K562 (cell line): ENCODE results near the gene LY6G5B. TPM values are rescaled to one million over a fixed set of nuclear protein-coding genes. Genes with fewer than 3 reads are reported as not detected.
A peak's percentile ranks its signal among the peaks of the same experiment; 100 is the strongest.

Experiments used
- ATAC-seq: fragments of 200-7000 bp; cut with Tn5 transposase; 3 replicates; pipeline ENCODE4 v1.9.1; 2020; ENCODE audit warnings: moderate library complexity
- BruUV-seq: library from RNA; stranded (reverse); fragments of 400-500 nt; replicated peaks from 2 replicates; lab custom pipeline; 2021; lab: Mats Ljungman, UMichigan
- CTCF ChIA-PET: fragments of 300-600 bp; formaldehyde crosslinking; extraction: SDS; loops from one replicate; lab custom pipeline; 2021; ENCODE audit warnings: low intra/inter-chr PET ratio; lab: Yijun Ruan, JAX
- POLR2A ChIA-PET: fragments of 300-600, 350-650 bp; sonication (Branson Sonifier 250); formaldehyde crosslinking; extraction: SDS; loops from one replicate; lab custom pipeline; 2021; ENCODE audit warnings: antibody characterized with exemption, inconsistent platforms; lab: Yijun Ruan, JAX
- DNase-seq, 4 experiments: peaks; one replicate each; pipeline versions ENCODE4 v3.0.0 to v3.0.0-alpha.2; 2011 to 2018; ENCODE audit warnings: low spot score in 3 of 4, mixed read lengths in 3 of 4; ENCODE audit errors: extremely low read depth in 1 of 4
- FAIRE-seq: peaks from 2 replicates; lab custom pipeline; 2011; peaks lifted over from hg19 to GRCh38; lab: Jason Lieb, UNC
- H2AFZ ChIP-seq: 2 replicates; pipeline ENCODE4 v1.6.0; 2011; ENCODE audit warnings: low read depth, low read length, control low read depth, inconsistent platforms
- H3K27ac ChIP-seq: fragments of 200-600 bp; 3 replicates; pipeline ENCODE4 v1.8.0; 2011; ENCODE audit warnings: low read depth, mild to moderate bottlenecking, control low read depth, inconsistent platforms, low read length, moderate library complexity, mixed read lengths; ENCODE audit errors: extremely low read depth
- H3K27me3 ChIP-seq, 2 experiments: fragments of 300-600 bp in 1 of 2; 2 replicates in 1 of 2; 3 replicates in 1 of 2; pipeline versions ENCODE4 v1.6.0 to v1.8.0; 2011; ENCODE audit warnings: inconsistent platforms in 2 of 2, low read length in 2 of 2, mild to moderate bottlenecking in 1 of 2, mixed read lengths in 1 of 2, moderate library complexity in 1 of 2; ENCODE audit not compliant: control insufficient read depth in 2 of 2, insufficient read depth in 2 of 2
- H3K36me3 ChIP-seq: fragments of 300-600 bp; 3 replicates; pipeline ENCODE4 v1.8.0; 2011; ENCODE audit warnings: mild to moderate bottlenecking, low read length, inconsistent platforms; ENCODE audit not compliant: control insufficient read depth, insufficient read depth
- H3K4me1 ChIP-seq, 2 experiments: fragments of 200-600 bp in 1 of 2; replicated peaks in 1 of 2; 2 replicates in 1 of 2; 3 replicates in 1 of 2; pipeline versions ENCODE4 v1.5.1 to v1.8.0; 2011; ENCODE audit warnings: inconsistent platforms in 2 of 2, low read length in 2 of 2, mild to moderate bottlenecking in 1 of 2, mixed read lengths in 1 of 2, moderate library complexity in 1 of 2; ENCODE audit not compliant: control insufficient read depth in 2 of 2, insufficient read depth in 2 of 2
- H3K4me2 ChIP-seq: 2 replicates; pipeline ENCODE4 v1.6.1; 2011; ENCODE audit warnings: low read length, control low read depth, inconsistent platforms, mixed read lengths; ENCODE audit not compliant: insufficient read depth
- H3K4me3 ChIP-seq: fragments of 200-600 bp; sonication (generic), shearing (Covaris generic); 2 replicates; pipeline ENCODE4 v1.5.1; 2016; ENCODE audit warnings: control low read depth, inconsistent platforms
- H3K79me2 ChIP-seq: fragments of 200-600 bp; 3 replicates; pipeline ENCODE4 v1.8.0; 2011; ENCODE audit warnings: low read length, inconsistent platforms; ENCODE audit not compliant: control insufficient read depth, insufficient read depth
- H3K9ac ChIP-seq, 2 experiments: 2 replicates each; pipeline versions ENCODE4 v1.6.0 to v1.6.1; 2011; ENCODE audit warnings: low read depth in 2 of 2, low read length in 2 of 2, control low read depth in 1 of 2, inconsistent platforms in 1 of 2, mild to moderate bottlenecking in 1 of 2, mixed read lengths in 1 of 2; ENCODE audit not compliant: insufficient read depth in 1 of 2
- H3K9me1 ChIP-seq: one replicate; pipeline ENCODE4 v1.6.0; 2011; ENCODE audit warnings: inconsistent platforms, mild to moderate bottlenecking, low read length, moderate library complexity; ENCODE audit not compliant: control insufficient read depth, insufficient read depth
- H3K9me3 ChIP-seq: replicated peaks from 2 replicates; pipeline ENCODE4 v1.5.1; 2011; ENCODE audit warnings: low read depth, low read length, inconsistent platforms; ENCODE audit not compliant: control insufficient read depth, insufficient read depth
- H4K20me1 ChIP-seq: replicated peaks from 2 replicates; pipeline ENCODE4 v1.6.1; 2011; ENCODE audit warnings: low read length, inconsistent platforms, mixed read lengths; ENCODE audit not compliant: control insufficient read depth, insufficient read depth
- ATF3 ChIP-seq, 2 experiments: fragments of 450-650 bp in 1 of 2; sonication (generic) in 1 of 2; formaldehyde crosslinking in 1 of 2; IDR thresholded peaks in 1 of 2; conservative IDR thresholded peaks in 1 of 2; 2 replicates each; pipeline versions ENCODE4 v1.6.1 to v1.8.1; 2016 to 2023; ENCODE audit warnings: mild to moderate bottlenecking in 2 of 2, moderate library complexity in 2 of 2, inconsistent platforms in 1 of 2, missing genetic modification reagents in 1 of 2
- BRCA1 ChIP-seq, 2 experiments: fragments of 450-650 bp in 1 of 2; sonication (generic) in 1 of 2; formaldehyde crosslinking in 1 of 2; IDR thresholded peaks; 2 replicates each; pipeline versions ENCODE4 v1.5.0 to v1.6.1; 2017 to 2020; ENCODE audit warnings: mild to moderate bottlenecking in 1 of 2, missing genetic modification reagents in 1 of 2
- CEBPG ChIP-seq, 3 experiments: fragments of 200-800 bp in 1 of 3; sonication (Bioruptor generic) in 1 of 3; sonication (generic) in 1 of 3; formaldehyde crosslinking in 1 of 3; IDR thresholded peaks in 2 of 3; conservative IDR thresholded peaks in 1 of 3; 2 replicates each; pipeline versions ENCODE4 v1.6.1 to v1.8.0; 2016 to 2022; ENCODE audit warnings: missing compliant biosample characterization in 2 of 3, missing genetic modification characterization in 2 of 3, mild to moderate bottlenecking in 1 of 3, missing genetic modification reagents in 1 of 3
- CREBBP ChIP-seq: IDR thresholded peaks from one replicate; pipeline ENCODE4 v1.6.1; 2012; ENCODE audit warnings: low read depth, mild to moderate bottlenecking, control low read depth, inconsistent platforms, low read length
- CREM ChIP-seq: IDR thresholded peaks from 2 replicates; pipeline ENCODE4 v1.6.1; 2014; ENCODE audit warnings: antibody characterized with exemption, low read depth
- ERF ChIP-seq: fragments of 450-650 bp; formaldehyde crosslinking; IDR thresholded peaks from 2 replicates; pipeline ENCODE4 v1.4.0; 2020; ENCODE audit warnings: mild to moderate bottlenecking, mixed read lengths
- ESRRA ChIP-seq: fragments of 450-650 bp; IDR thresholded peaks from 2 replicates; pipeline ENCODE4 v1.6.1; 2014; ENCODE audit warnings: low read depth, mild to moderate bottlenecking, moderate library complexity, borderline replicate concordance
- FOXK1 ChIP-seq: sonication (generic); formaldehyde crosslinking; IDR thresholded peaks from 2 replicates; pipeline ENCODE4 v1.8.0; 2022; ENCODE audit warnings: missing genetic modification reagents, mild to moderate bottlenecking, borderline replicate concordance
- HES1 ChIP-seq: fragments of 450-650 bp; IDR thresholded peaks from 2 replicates; pipeline ENCODE4 v1.6.1; 2016; ENCODE audit warnings: low read depth, mild to moderate bottlenecking, moderate library complexity
- MBD2 ChIP-seq: sonication (generic); IDR thresholded peaks from 2 replicates; pipeline ENCODE4 v1.6.1; 2016; ENCODE audit warnings: low read depth, borderline replicate concordance
- NBN ChIP-seq: fragments of 450-650 bp; IDR thresholded peaks from 2 replicates; pipeline ENCODE4 v1.6.1; 2016; ENCODE audit warnings: low read depth, mild to moderate bottlenecking
- RBFOX2 ChIP-seq: fragments of 200-400 bp; formaldehyde crosslinking; IDR thresholded peaks from 2 replicates; pipeline ENCODE4 v1.6.1; 2017; ENCODE audit warnings: low read depth, mild to moderate bottlenecking, low read length, moderate library complexity
- RFX1 ChIP-seq: fragments of 450-650 bp; IDR thresholded peaks from 2 replicates; pipeline ENCODE4 v1.6.1; 2016; ENCODE audit warnings: mild to moderate bottlenecking, moderate library complexity
- SLC30A9 ChIP-seq: fragments of 250-450 bp; sonication (Bioruptor Pico); IDR thresholded peaks from 2 replicates; pipeline ENCODE4 v1.8.0; 2022; ENCODE audit warnings: mild to moderate bottlenecking, moderate library complexity
- STAG1 ChIP-seq: sonication (generic); formaldehyde crosslinking; IDR thresholded peaks from 2 replicates; pipeline ENCODE4 v1.5.0; 2020; ENCODE audit warnings: missing genetic modification reagents, borderline replicate concordance
- ZNF224 ChIP-seq: sonication (generic); formaldehyde crosslinking; IDR thresholded peaks from 2 replicates; pipeline ENCODE4 v1.8.0; 2022; ENCODE audit warnings: mild to moderate bottlenecking, missing genetic modification reagents
- WGBS: fragments of 100-300 bp; shearing (Covaris generic); methylation state at CpG from one replicate; pipeline ENCODE4 v1.1.6; 2016; ENCODE audit warnings: low coverage, mixed read lengths; ENCODE audit not compliant: insufficient coverage; ENCODE audit errors: missing lambda C conversion rate; 5-methylcytosine and 5-hydroxymethylcytosine counted together
- in situ Hi-C: fragments of 300-500 bp; cut with MboI; formaldehyde crosslinking; loops from 4 replicates; pipeline ENCODE4 v1.15.0; 2018; ENCODE audit warnings: inconsistent platforms, mixed read lengths
- intact Hi-C: fragments of 100-400 bp; cut with micrococcal nuclease; formaldehyde crosslinking; loops from 2 replicates; pipeline ENCODE4 v1.14.2; 2022
- polyA plus RNA-seq, 8 experiments: library from polyadenylated mRNA; depleted of rRNA in 4 of 8; stranded (reverse) in 5 of 8; unstranded in 3 of 8; fragments of >200 nt; fragmentation: Nextera tagmentation in 2 of 8; fragmentation: Illumina TruSeq in 1 of 8; extraction: Ambion mirVana in 2 of 8; extraction: Trizol in 1 of 8; gene quantifications; 2 replicates each; pipeline versions ENCODE4 v1.2.1 to v1.2.3, GENCODE V29; 2011 to 2014; ENCODE audit warnings: inconsistent platforms in 1 of 8, missing spikeins in 1 of 8
- total RNA-seq, 7 experiments: library from RNA; depleted of rRNA in 6 of 7; stranded (reverse); fragments of >200 nt in 6 of 7; fragmentation: Illumina TruSeq in 2 of 7; extraction: Trizol in 2 of 7; gene quantifications; 2 replicates each; pipeline versions ENCODE4 v1.2.1 to v1.2.3, GENCODE V29; 2011 to 2021; ENCODE audit warnings: low replicate concordance in 1 of 7
- TF ChIP-seq, protein P1 (sequence below), 3 experiments: fragments of 200-800 bp in 1 of 3; sonication (Bioruptor generic) in 1 of 3; sonication (generic) in 1 of 3; formaldehyde crosslinking in 1 of 3; IDR thresholded peaks; 2 replicates each; pipeline versions ENCODE4 v1.6.1 to v1.8.0; 2016 to 2022; ENCODE audit warnings: mild to moderate bottlenecking in 2 of 3, missing compliant biosample characterization in 2 of 3, missing genetic modification characterization in 2 of 3, missing genetic modification reagents in 1 of 3

Gene LY6G5B
- total and polyA plus RNA-seq, 9 of the 15 experiments (the other 6 are each of a cell fraction or from before 2014, with no cell fraction given) = 6.0 to 27.0 (median 7.5) TPM

DNA sequence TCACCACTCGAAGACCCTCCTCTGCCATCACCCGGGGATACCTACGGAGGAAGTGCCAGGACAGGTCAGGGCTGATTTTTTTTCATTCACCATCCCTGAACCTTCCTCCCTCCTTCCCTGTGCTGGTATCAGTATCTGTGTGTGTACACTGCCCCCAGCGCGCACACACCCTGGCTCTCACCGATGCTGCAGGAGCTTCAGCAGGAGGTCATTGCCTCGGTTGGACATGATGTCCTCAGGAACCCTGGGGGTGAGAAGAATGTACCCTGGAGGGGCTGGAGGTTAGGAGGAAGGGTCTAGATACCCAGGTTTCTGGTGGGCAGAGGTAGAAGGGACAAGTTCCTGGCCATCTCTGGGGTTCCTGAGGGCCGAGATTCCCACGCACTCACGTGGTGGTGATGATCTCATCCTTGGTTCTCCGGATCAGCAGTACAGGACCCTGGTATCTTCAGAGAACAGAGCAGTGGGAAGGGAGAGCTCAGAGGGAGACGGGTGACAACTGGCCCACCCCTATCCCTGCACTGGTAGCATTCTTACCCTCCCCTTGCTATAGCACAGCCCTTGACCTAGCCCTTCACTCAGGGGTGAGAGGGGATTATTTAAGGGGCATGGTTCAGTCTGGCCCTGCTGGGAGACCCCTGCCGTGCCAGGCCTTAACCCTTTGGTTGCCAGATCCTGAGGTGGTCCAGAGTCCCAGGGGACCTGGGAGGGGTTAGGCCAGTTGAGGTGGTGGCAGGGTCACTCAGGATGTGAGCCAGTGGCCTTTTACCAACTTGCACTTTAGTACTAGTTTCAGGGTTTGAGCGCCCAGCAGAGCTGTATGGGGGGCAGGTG is 18.3 kb downstream of the LY6G5B start:
- BruUV-seq = no TSS peak
- ChIA-PET POLR2A (interaction anchor here (0.5 to 7.1 kb wide), 13 partner anchors 8 to 139 kb away, joined by 3 to 158 read pairs (median 6); partner anchors contain the start of genes ABHD16A, CSNK2B, DDAH2 and GPANK1), CTCF (no interaction called here)
- Histone ChIP-seq H3K4me2 (no peak overlapping the region), H4K20me1 (no peaks in the 10 kb centered on the region), H3K9me3 (no peaks in the 10 kb centered on the region), H3K4me3 (no peak overlapping the region), H3K36me3 (peaks cover 77% of the 10 kb centered on the region), H3K27me3 (no peaks in the 10 kb centered on the region), H3K4me1 (peaks cover 63 to 69% of the 10 kb centered on the region in 2 experiments), H2AFZ (no peak overlapping the region), H3K9me1 (no peaks in the 10 kb centered on the region), H3K27ac (no peak overlapping the region; the same call in 2 of the 3 replicates), H3K9ac (peak overlapping the region in 1 of 2 experiments; percentile 78; a peak in 2 of 4 replicates), H3K79me2 (no peaks in the 10 kb centered on the region; the same call in 2 of the 3 replicates)
- in situ Hi-C loops = loop anchor here (5.0 kb wide), 1 partner anchor 79 kb away; no protein-coding TSS in a partner anchor
- DNase-seq (peak in 1 of 4 experiments; percentile 61), FAIRE-seq (no peak), ATAC-seq (no peak)
- intact Hi-C loops = no loop called here
- WGBS = 80% methylated on average over 14 of the region's 14 CpGs
- TF ChIP-seq ERF (0 out of 2 replicates have a peak, but pooled peaks have one; percentile 9), NBN (no peak), RFX1 (no peak), CREM (no peak), ZNF224 (no peak), STAG1 (CRISPR knock-in tag) (0 out of 2 replicates have a peak, but pooled peaks have one; percentile 6), ESRRA (no peak), CREBBP (no peak), MBD2 (no peak), RBFOX2 (0 out of 2 replicates have a peak, but pooled peaks have one; percentile 36), FOXK1 (CRISPR knock-in tag) (peak; percentile 40; the same call in 1 of the 2 replicates), BRCA1 (IDR thresholded peaks at IDR 0.05) (no peak), BRCA1 (CRISPR knock-in tag; IDR thresholded peaks at IDR 0.05) (0 out of 2 replicates have a peak, but pooled peaks have one; percentile 78), HES1 (no peak), SLC30A9 (CRISPR knock-in tag) (no peak), CEBPG (CRISPR knock-in tag; IDR thresholded peaks at IDR 0.05) (peak; percentile 24; the same call in 1 of the 2 replicates), CEBPG (tag; conservative IDR thresholded peaks at IDR 0.05 in 1 of 2, IDR thresholded peaks at IDR 0.05 in 1 of 2) (no peak), ATF3 (IDR thresholded peaks at IDR 0.05) (peak; percentile 73), ATF3 (CRISPR knock-in tag; conservative IDR thresholded peaks at IDR 0.05) (no peak)
- TF ChIP-seq, protein P1, sequence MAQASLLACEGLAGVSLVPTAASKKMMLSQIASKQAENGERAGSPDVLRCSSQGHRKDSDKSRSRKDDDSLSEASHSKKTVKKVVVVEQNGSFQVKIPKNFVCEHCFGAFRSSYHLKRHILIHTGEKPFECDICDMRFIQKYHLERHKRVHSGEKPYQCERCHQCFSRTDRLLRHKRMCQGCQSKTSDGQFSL (CRISPR knock-in tag; IDR thresholded peaks at IDR 0.05) = 0 out of 2 replicates have a peak, but pooled peaks have one; percentile 20
- TF ChIP-seq, protein P1 (tag; IDR thresholded peaks at IDR 0.05) = no peak
